Forelimb muscle (tissue), 1 donor: ENCODE data around the gene XKR8. TPM values are rescaled to one million over a fixed set of nuclear protein-coding genes. Genes with fewer than 3 reads are reported as not detected.

Experiments
- DNase-seq: peaks from one replicate; pipeline ENCODE4 v3.0.0-alpha.2; 2013; ENCODE audit warnings: low read depth
- polyA plus RNA-seq: library from polyadenylated mRNA; unstranded; fragments of 120-200 nt; gene quantifications from one replicate; pipeline ENCODE4 v1.2.1, GENCODE V29; 2013; ENCODE audit not compliant: insufficient read length

XKR8 gene
- 7.8 TPM for polyA plus RNA-seq

- DNase-seq = no peak
Measured at GRCh38 chr1:27959792-27960603, at the start of gene XKR8. Gene XKR8, plus strand, starts transcription at chr1:27959973. Its CDS starts 97 bp downstream, at chr1:27960070.

GRCh38 chr1:27912429-27912828, 47.3 kb upstream of the XKR8 start:
- DNase-seq = no peak

GRCh38 chr1:27915082-27915575, 44.6 kb upstream of the XKR8 start:
- DNase-seq = no peak

GRCh38 chr1:27922272-27922671, 37.5 kb upstream of the XKR8 start:
- no peak for DNase-seq

- no peak for DNase-seq
Measured at GRCh38 chr1:27928216-27928954, 31.4 kb upstream of the XKR8 start.

GRCh38 chr1:27931184-27931583, 28.6 kb upstream of the XKR8 start:
- DNase-seq = no peak

GRCh38 chr1:27931759-27932158, 28.0 kb upstream of the XKR8 start:
- no peak for DNase-seq

GRCh38 chr1:27934818-27935549, 24.8 kb upstream of the XKR8 start, which contains the start of gene SMPDL3B:
Gene SMPDL3B, plus strand, starts transcription at chr1:27935000. Its CDS starts 184 bp downstream, at chr1:27935184.
- DNase-seq = no peak

- no peak for DNase-seq
Measured at GRCh38 chr1:27935721-27936120, 24.1 kb upstream of the XKR8 start.

GRCh38 chr1:27936370-27936769, 23.4 kb upstream of the XKR8 start:
- DNase-seq = no peak

GRCh38 chr1:27937524-27937836, 22.3 kb upstream of the XKR8 start:
- DNase-seq = no peak

GRCh38 chr1:27938488-27938887, 21.3 kb upstream of the XKR8 start:
- DNase-seq = no peak

GRCh38 chr1:27940297-27940696, 19.5 kb upstream of the XKR8 start:
- DNase-seq = no peak

- no peak for DNase-seq
Measured at GRCh38 chr1:27940870-27941560, 18.8 kb upstream of the XKR8 start.

GRCh38 chr1:27941671-27942540, 17.9 kb upstream of the XKR8 start:
- DNase-seq = no peak

- no peak for DNase-seq
Measured at GRCh38 chr1:27945020-27945419, 14.8 kb upstream of the XKR8 start.

GRCh38 chr1:27949027-27949426, 10.7 kb upstream of the XKR8 start:
- DNase-seq = no peak

GRCh38 chr1:27951396-27951795, 8.4 kb upstream of the XKR8 start:
- DNase-seq = no peak

- DNase-seq = no peak
Measured at GRCh38 chr1:27952147-27952546, 7.6 kb upstream of the XKR8 start.

- DNase-seq = no peak
Measured at GRCh38 chr1:27954186-27954585, 5.6 kb upstream of the XKR8 start.

GRCh38 chr1:27955076-27955475, 4.7 kb upstream of the XKR8 start:
- DNase-seq = no peak
